Activated naive CD4-positive, alpha-beta T cell (primary cell): ENCODE results near the gene TMEM135.
"Not testable (repeated sequence)": the region's sequence is repeated elsewhere in the genome, so short reads cannot be mapped to it uniquely, and the experiment has no call there.

ENCODE experiments used
- DNase-seq, 4 experiments: peaks; one replicate each; lab custom pipeline; 2025; lab: John Stamatoyannopoulos, UW

The TMEM135 gene

DNA sequence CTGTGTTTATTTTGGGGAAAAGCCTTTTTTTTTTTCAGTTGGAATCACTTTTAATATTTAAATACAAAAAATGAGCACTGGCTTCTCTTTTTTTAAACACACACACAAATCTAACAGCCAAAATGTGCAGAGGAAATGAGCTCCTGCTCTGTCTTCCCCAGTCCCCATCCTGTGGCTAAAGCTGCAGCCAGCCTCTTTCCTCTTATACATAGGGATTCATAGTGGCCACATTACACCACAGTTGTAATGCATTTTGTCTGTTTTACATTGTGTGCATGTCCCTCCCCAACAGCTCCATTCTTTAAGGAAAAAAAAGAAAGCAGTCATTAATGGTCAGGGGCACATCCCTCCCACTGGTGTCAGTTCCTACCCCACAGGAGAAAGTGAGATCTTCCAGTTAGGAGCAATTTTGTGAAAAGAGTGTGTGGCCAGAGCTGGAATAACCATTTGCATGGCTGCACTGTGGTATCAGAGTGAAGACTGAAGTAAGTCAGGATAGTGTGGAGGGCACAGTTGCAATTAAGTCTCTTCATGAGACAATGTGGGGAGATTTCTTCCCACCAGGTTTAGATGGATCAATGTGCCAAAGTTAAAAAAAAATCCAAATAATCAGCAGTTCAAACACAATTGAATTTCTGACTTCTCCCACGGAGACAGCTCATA lies 220.6 kb downstream of the TMEM135 start:
- no peak for DNase-seq

DNA sequence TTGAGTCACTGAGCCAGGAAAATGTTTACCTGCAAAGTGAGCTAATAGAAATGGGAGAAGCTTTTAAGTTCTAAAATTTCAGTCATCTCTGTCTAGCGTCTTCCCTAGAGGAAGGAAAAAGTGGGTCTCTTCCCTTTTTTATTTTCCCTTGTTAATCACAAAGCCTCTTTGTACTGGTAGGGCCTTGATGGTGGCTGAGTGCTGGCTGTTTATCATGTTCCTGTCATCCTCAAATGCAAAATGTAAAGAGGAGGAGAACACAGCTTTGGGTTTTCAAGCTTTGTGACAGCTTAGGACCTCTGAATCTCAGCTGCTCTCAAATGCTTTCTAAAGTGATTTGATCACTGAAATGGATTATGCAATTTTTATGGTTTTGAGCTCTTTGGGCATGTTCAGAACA lies 222.0 kb downstream of the TMEM135 start:
- no peak for DNase-seq

DNA sequence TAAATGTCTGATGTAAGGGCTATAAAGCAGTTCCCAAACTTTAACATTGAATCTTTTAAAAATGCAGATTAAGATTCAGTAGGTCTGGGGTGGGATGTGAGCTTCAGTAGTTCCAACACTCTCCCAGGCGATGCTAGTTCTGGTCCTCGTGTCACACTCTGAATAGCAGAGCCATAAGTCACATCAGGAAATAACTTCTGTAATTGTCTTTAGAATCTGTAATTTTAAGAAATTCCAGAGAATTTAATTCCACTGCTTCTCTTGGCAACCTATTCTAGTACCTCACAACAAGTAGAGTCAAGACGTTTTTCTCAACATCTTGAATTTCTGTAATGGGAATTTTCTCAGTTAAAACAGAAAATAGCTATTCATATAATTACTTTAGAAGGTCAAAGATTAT lies 223.1 kb downstream of the TMEM135 start:
- no peak for DNase-seq

DNA sequence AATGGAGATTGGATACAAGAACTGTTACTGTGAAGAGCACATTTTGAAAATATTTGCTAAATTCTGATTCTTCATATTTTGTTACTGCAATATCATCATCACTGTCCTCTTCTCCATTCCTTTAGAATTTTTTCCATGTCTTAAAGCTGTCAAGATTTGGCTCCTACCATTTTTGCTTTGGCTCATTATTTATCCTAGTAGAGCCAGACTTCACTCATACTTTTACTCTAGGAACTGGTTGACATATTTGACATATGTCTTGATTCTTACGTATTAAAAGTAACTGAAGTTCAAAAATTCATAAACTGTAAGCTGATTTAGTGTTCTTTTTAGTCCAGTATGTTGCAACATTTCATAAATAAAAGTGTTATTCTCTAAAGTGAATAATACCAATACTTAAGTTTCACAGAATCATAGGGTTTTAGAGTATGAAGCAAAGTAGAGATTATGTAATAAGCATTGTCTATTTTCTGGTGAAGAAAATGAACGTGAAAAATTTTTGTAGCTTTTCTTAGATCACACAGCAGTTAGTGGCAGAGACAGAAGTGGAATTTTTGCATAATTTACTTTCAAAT lies 225.6 kb downstream of the TMEM135 start:
- no peak for DNase-seq

GRCh38 chr11:87263979-87264378 lies 226.2 kb downstream of the TMEM135 start:
- no peak for DNase-seq

DNA sequence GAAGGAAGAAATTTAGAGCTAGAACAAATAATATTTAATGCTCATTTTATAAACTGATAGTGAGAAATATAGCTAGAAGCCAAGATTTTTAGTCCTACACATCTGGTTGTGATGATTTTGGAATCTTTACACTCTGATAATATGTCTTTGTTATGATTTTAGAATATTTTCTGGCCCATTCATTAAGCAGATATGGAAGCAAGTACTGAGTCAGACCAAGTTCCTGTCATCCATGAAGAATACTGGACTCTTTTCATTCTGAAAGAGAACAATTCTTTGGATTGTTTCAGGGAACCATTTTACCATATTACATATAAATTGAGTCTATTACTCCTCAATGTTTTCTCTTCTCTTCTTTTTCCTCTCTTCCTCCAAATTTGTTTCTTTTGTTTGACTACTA lies 227.4 kb downstream of the TMEM135 start:
- no peak for DNase-seq

DNA sequence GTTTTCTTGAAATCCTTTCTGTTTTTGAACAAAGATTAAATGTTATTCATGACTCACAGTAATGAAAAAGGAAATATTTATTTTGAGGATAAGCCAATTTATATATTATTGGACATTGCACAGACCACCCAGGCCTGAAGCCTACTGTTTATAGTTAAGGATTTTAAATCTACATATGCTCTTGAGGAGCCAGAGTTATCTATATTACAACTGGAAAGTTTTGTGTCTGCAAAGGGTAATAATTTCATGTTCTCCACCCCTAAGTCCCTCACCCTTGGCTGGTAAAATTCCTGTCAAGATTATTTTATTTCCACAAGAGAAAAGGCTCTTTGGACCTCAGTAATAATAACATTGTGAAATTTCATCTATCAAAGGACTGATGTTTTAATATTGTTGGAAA lies 228.2 kb downstream of the TMEM135 start:
- no peak for DNase-seq

- no peak for DNase-seq
Observed at GRCh38 chr11:87266751-87267150, 229.0 kb downstream of the TMEM135 start.

- not testable (repeated sequence) for DNase-seq
Observed at GRCh38 chr11:87271951-87272350, 234.2 kb downstream of the TMEM135 start.

- DNase-seq = no peak
Observed at GRCh38 chr11:87275176-87275575, 237.4 kb downstream of the TMEM135 start.

- DNase-seq = no peak
Observed at GRCh38 chr11:87280143-87280542, 242.4 kb downstream of the TMEM135 start.

GRCh38 chr11:87281496-87281895 lies 243.8 kb downstream of the TMEM135 start:
- DNase-seq = no peak

- DNase-seq = no peak
Observed at GRCh38 chr11:87284306-87284705, 246.6 kb downstream of the TMEM135 start.

DNA sequence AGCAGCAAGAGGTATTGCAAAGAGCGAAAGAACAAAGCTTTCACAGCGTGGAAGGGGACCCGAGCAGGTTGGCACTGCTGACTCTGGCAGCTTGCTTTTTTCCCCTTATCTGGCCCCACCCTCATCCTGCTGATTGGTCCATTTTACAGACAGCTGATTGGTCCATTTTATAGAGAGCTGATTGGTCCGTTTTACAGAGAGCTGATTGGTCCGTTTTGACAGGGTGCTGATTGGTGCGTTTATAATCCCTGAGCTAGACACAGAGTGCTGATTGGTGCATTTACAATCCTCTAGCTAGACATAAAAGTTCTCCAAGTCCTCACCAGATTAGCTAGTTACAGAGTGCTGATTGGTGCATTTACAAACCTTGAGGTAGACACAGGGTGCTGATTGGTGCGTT lies 247.9 kb downstream of the TMEM135 start:
- not testable (repeated sequence) for DNase-seq

DNA sequence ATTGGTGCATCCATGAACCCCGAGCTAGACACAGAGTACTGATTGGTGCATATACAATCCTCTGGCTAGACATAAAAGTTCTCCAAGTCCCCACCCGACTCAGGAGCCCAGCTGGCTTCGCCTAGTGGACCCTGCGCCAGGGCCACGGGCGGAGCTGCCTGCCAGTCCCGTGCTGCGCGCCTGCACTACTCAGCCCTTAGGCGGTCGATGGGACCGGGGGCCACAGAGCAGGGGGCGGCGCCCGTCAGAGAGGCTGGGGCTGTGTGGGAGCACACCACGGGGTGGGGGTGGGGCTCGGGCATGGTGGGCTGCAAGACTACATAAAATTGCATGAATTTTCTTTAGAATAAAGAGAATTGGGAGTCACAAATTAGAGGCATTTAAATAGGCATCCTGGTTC lies 248.6 kb downstream of the TMEM135 start:
- no peak for DNase-seq

DNA sequence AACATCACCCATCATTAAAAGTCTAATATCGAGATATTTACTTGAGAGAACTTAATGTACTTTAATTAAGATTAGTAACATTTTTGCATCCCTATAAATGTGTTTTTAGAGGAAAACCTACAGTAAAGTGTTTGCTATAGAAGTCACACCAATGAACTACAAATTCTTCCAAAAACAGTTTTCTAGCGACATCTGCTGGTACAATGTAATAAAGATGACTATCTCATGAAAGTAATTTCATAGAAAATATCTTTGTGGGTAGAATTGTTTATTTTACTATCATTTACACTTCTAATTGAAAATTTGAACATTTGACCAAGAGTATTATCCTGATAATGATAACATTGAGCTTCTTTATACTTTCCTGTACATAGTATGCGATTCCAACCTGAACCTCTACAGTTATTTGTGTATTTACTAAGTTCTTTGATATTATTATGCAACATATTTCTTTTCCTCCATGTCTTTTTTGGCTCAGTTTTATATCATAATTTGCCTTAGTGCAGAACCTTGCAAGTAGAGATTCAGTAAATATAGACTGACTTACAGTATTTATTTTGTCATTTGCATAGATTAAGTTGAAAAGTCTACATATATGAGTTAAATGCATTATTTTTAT lies 252.7 kb downstream of the TMEM135 start:
- DNase-seq = no peak

DNA sequence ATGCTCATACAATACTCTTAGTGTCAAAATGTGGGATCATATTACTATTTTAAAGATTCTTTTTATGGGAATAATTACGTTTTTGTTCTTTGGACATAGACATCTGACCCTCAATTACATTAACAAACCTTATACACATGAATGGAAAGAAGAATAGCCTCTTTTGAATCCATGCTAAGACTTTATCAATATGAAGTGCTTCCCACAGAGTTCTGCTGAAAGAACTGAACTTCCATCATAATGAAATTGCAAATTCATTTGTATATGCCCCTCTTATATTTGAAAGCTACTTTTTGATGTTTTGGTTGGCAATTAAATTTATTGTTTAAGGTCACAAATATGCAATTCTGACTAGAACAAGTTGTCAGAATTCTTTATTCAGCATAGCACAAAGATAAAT lies 254.9 kb downstream of the TMEM135 start:
- no peak for DNase-seq

DNA sequence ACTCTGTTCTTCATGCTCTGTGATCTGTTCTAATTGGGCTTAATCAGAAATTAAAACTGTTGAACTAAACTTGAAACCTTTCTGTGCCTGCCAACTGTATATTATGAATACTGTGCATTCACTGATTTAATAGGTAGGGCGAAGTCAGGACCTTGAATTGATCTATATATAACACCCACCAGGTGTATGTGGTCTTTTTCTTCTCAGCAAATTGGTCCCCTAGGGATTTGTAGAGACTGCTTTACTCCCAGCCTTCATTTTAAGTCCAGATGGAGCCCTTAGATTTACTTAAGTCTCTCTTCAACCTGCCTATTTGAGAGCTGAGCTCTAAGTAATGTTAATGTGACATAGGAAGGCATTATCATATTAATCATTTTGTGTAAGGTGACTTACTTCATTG lies 257.5 kb downstream of the TMEM135 start:
- DNase-seq = no peak

- no peak for DNase-seq
Observed at GRCh38 chr11:87296627-87297026, 258.9 kb downstream of the TMEM135 start.

GRCh38 chr11:87298155-87298554 lies 260.4 kb downstream of the TMEM135 start:
- DNase-seq = no peak

DNA sequence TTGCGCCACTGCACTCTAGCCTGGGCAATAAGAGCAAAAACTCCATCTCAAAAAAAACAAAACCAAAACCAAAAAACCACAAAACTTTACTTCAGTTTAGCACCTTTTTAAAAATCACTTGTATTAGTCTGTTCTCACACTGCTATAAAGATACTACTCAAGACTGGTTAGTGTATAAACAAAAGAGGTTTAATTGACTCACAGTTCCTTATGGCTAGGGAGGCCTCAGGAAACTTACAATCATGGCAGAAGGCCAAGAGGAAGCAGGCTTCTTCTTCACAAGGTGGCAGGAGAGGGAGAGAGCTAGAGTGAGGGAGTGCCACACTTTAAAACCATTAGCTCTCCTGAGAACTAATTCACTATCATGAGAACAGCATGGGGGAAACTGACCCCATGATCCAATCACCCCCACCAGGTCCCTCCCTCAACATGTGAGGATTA lies 261.3 kb downstream of the TMEM135 start:
- no peak for DNase-seq

DNA sequence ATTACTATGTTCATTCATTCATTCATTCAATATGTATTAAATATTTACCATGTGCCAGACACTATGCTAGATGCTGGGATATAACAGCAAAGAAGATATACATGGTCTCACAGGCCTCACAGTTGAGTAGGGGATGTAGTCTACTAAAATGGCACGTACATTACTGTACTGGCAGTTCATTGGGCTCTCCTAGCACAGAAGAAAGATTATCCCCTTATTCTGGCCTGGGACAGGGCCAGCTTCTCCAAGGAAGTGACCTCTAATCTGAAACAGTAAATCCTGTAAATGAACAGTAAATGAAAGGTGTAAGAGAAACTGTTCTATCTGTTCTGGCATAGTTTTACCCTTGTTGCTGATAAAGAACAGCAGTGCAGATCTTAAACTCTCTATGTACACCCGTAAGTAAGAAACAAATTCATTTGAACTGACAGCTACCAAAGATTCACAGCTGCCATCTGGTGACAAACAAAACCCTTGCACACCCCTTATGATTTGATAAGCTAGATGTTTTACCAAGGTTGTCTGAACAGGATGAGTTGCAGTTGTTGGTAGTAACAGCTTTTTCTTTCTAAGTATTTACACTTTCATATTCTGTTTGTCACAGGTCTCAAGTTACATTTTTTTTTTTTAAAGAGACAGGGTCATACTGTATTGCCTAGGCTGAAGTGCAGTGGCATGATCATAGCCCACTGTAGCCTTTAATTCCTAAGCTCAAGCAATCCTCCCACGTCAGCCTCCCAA lies 263.1 kb downstream of the TMEM135 start:
- no peak for DNase-seq
